PFSK-1 (cell line): ENCODE results near the gene NACC2.

Source experiments
- POLR2AphosphoS5 ChIP-seq: IDR thresholded peaks from 2 replicates; pipeline ENCODE4 v1.6.1; 2012; ENCODE audit warnings: low read depth, mild to moderate bottlenecking, control low read depth, low read length, moderate library complexity
- TAF1 ChIP-seq: IDR thresholded peaks from 2 replicates; pipeline ENCODE4 v1.6.1; 2012; ENCODE audit warnings: low read length, control low read depth, borderline replicate concordance; ENCODE audit not compliant: insufficient read depth

GRCh38 chr9:136111910-136112309, 16.8 kb upstream of the NACC2 start:
- TF ChIP-seq TAF1 = no peak
- TF ChIP-seq POLR2AphosphoS5 = no peak
